Brain microvascular endothelial cell (primary cell): Measurements from ENCODE around the gene CREB5.

Source experiments
- DNase-seq: peaks from one replicate; pipeline ENCODE4 v3.0.0-alpha.2; 2020
- H3K27ac ChIP-seq: fragments of 250-450 bp; sonication (Bioruptor Pico); 2 replicates; pipeline ENCODE4 v1.5.1; 2020; ENCODE audit warnings: mild to moderate bottlenecking, moderate library complexity
- H3K27me3 ChIP-seq: fragments of 250-450 bp; sonication (Bioruptor Pico); replicated peaks from 2 replicates; pipeline ENCODE4 v1.5.1; 2020; ENCODE audit warnings: mild to moderate bottlenecking
- H3K36me3 ChIP-seq: fragments of 250-450 bp; sonication (Bioruptor Pico); replicated peaks from 2 replicates; pipeline ENCODE4 v1.5.1; 2020; ENCODE audit warnings: mild to moderate bottlenecking
- H3K4me3 ChIP-seq: 2 replicates; pipeline ENCODE4 v1.5.1; 2011; ENCODE audit warnings: low read depth, mild to moderate bottlenecking, control low read depth, low read length, moderate library complexity
- CTCF ChIP-seq: IDR thresholded peaks from 2 replicates; pipeline ENCODE4 v1.5.1; 2011; ENCODE audit warnings: low read depth, mild to moderate bottlenecking, moderate library complexity, low read length, control low read depth, inconsistent platforms; ENCODE audit errors: missing control alignments
- in situ Hi-C: cut with HindIII; loops from 2 replicates; pipeline ENCODE4 v1.10.0; 2017; ENCODE audit warnings: low sequenced_read_pairs, low pct_ligation_motif_present

CREB5 gene

GRCh38 chr7:28842769-28843295, 430.5 kb downstream of the CREB5 start:
- no peak for DNase-seq
- H3K27ac ChIP-seq = no peak overlapping the region
- H3K27me3 ChIP-seq = no peaks in the 10 kb centered on the region
- no peak for TF ChIP-seq CTCF
- in situ Hi-C loops = no loop called here
- H3K36me3 ChIP-seq = no peaks in the 10 kb centered on the region
- no peak overlapping the region for H3K4me3 ChIP-seq

- DNase-seq = no peak
- H3K27ac ChIP-seq = no peak overlapping the region
- H3K4me3 ChIP-seq = no peak overlapping the region
- no peak for TF ChIP-seq CTCF
- H3K36me3 ChIP-seq = no peaks in the 10 kb centered on the region
- H3K27me3 ChIP-seq = no peaks in the 10 kb centered on the region
- in situ Hi-C loops = no loop called here
Observed at GRCh38 chr7:28845106-28845505, 432.8 kb downstream of the CREB5 start.

- no peaks in the 10 kb centered on the region for H3K36me3 ChIP-seq
- no peak for TF ChIP-seq CTCF
- in situ Hi-C loops = no loop called here
- H3K4me3 ChIP-seq = no peak overlapping the region
- H3K27me3 ChIP-seq = no peaks in the 10 kb centered on the region
- H3K27ac ChIP-seq = no peak overlapping the region
- DNase-seq = no peak
Observed at GRCh38 chr7:28847176-28847575, 434.9 kb downstream of the CREB5 start.

- Histone ChIP-seq H3K27me3 (no peaks in the 10 kb centered on the region), H3K4me3 (no peak overlapping the region), H3K36me3 (no peaks in the 10 kb centered on the region), H3K27ac (no peak overlapping the region)
- TF ChIP-seq CTCF = no peak
- in situ Hi-C loops = no loop called here
- no peak for DNase-seq
Observed at GRCh38 chr7:28847681-28848080, 435.4 kb downstream of the CREB5 start.

- Histone ChIP-seq H3K27me3 (no peaks in the 10 kb centered on the region), H3K27ac (no peak overlapping the region)
- in situ Hi-C loops = no loop called here
Observed at GRCh38 chr7:28848906-28849305, 436.6 kb downstream of the CREB5 start.

More at GRCh38 chr7:28848906-28849305, 436.6 kb downstream of the CREB5 start:
- TF ChIP-seq CTCF = no peak
- no peak overlapping the region for H3K4me3 ChIP-seq
- DNase-seq = no peak
- no peaks in the 10 kb centered on the region for H3K36me3 ChIP-seq
